AG08395 (cell line): Measurements from ENCODE around the gene C2orf68.
A peak's percentile ranks its signal among the peaks of the same experiment; 100 is the strongest.
"Not testable (repeated sequence)": the region's sequence is repeated elsewhere in the genome, so short reads cannot be mapped to it uniquely, and the experiment has no call there.

ENCODE experiments used
- DNase-seq: peaks from one replicate; pipeline ENCODE4 v3.0.0; 2012; ENCODE audit warnings: mixed read lengths, low spot score

Gene C2orf68

DNA sequence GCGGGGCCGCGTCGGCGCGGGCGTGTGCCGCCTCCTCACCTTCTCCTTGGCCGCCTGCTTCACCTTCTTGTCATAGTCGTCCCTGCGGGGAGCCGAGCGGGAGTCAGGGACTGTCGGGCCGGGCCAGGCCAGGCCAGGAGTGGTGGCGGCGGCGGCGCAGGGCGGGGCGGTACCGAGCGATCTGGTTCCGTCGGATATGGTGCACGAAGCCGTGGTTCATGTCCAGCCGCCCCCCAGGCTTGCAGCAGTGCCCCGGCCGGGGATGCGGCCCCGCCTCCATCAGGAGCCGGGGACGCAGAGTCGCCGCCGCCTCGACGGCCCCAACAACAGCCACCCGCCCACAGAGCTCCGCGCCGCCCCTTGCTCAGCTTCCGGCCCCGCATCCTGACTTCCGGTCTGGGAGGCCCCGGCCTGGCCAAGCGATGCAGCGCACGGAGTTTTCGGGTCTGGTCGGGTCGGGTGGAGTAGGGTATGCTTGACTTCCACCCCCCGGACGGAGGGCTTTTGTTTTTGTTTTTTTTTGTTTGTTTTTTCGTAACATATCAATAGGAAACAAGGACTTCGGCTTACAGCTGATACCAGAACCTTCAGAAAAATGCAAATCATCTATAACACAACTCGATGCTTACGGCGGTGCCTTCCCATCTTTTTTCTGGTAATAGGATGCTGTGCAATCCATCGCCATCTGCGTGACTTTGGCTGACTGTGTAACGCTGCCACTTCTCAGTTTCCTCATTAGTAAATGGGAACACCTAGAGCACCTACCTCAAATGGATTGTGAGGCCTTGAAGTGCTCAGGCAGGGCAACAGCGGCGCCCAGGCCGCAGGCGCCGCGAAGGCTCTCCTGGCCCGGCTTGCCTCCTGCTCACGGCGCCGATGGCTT lies at the start of gene C2orf68:
TSS of gene C2orf68 (minus strand) at position 362 of the 883 bp plus-strand sequence. CDS start at position 280, 82 bp downstream.
- peak; percentile 88 for DNase-seq

DNA sequence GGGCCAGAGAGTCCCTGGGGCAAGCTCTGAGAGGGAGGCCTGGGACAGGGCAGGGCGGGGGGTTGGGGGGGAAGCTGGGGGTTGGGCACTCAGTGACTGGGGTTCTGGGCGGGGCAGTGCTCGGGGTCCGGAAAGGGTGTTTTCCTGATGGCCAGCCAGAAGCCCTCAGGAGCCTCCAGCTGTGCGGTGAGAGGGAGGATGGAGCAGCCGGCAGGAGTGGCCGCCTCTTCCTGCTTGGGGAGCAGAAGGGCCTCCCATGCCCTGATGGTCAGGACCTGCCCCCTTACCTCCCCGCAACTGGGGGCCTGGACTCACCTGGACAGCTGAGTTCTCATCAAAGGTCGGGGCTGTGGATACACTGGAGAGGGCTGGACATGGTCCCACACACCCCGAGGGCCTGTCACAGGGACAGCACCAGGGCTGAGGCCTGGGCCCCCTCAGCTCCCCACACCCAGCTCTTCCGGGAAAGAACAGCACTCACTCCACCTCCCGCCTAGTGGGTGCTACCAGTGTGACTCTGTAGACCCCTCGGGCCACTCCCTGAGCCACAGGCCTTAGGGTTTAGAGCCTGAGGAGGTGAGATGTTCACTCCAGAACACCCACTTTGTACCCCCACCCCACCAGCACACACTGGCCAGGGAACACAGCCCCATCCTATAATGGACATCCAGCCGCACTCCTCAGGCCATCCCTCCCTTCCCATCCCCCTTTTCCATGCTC lies 49.4 kb upstream of the C2orf68 start:
- no peak for DNase-seq

DNA sequence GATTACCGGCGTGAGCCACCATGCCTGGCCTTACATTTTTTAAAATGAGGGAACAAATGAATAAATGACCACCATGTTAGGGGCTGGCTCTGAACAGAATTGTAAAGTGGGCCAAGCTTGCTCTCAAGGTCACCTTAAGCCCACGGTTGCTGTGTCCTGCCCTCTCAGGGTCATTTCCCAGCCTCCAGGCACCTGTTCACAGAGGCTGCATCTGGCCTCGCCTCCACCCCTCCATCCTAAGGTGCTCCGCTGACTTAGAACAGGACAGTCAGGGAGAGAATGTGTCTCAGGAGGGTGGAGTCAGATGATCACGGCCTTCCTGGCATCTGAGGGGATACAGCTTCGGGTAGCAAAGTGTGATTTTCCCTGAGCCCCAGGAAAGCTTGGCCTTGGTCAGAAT lies 48.9 kb upstream of the C2orf68 start:
- DNase-seq, result no peak

GRCh38 chr2:85660301-85660700 lies 48.4 kb upstream of the C2orf68 start:
- DNase-seq, result not testable (repeated sequence)

GRCh38 chr2:85659324-85659981 lies 47.6 kb upstream of the C2orf68 start:
- no peak for DNase-seq

- DNase-seq, result not testable (repeated sequence)
These were observed 45.5 kb upstream of the C2orf68 start for GRCh38 chr2:85657399-85657798.

- DNase-seq, result no peak
These were observed 44.6 kb upstream of the C2orf68 start for GRCh38 chr2:85656468-85656867.

GRCh38 chr2:85655961-85656417 lies 44.1 kb upstream of the C2orf68 start:
- peak; percentile 90 for DNase-seq

- no peak for DNase-seq
These were observed 42.1 kb upstream of the C2orf68 start for GRCh38 chr2:85653996-85654395.

- no peak for DNase-seq
These were observed 40.2 kb upstream of the C2orf68 start for GRCh38 chr2:85652056-85652455.

- no peak for DNase-seq
These were observed 39.2 kb upstream of the C2orf68 start for GRCh38 chr2:85651097-85651496.

DNA sequence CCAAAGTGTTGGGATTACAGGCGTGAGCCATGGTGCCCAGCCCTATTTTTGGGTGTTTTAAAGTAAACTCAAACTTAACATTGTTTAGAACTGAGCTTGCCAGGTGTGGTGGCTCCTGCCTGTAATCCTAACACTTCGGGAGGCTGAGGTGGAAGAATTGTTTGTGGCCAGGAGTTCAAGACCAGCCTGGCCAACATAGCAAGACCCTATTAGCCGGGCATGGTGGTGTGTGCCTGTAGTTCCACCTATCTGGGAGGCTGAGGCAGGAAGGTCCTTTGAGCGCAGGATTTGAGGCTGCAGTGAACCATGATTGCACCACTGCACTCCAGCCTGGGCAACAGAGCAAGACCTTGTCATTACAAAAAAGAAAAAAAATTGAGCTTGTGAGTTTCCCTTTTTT lies 38.6 kb upstream of the C2orf68 start:
- no peak for DNase-seq

- DNase-seq, result peak; percentile 66
These were observed 37.6 kb upstream of the C2orf68 start for GRCh38 chr2:85649201-85650190.

- peak; percentile 78 for DNase-seq
These were observed 36.8 kb upstream of the C2orf68 start for GRCh38 chr2:85648619-85649018.

DNA sequence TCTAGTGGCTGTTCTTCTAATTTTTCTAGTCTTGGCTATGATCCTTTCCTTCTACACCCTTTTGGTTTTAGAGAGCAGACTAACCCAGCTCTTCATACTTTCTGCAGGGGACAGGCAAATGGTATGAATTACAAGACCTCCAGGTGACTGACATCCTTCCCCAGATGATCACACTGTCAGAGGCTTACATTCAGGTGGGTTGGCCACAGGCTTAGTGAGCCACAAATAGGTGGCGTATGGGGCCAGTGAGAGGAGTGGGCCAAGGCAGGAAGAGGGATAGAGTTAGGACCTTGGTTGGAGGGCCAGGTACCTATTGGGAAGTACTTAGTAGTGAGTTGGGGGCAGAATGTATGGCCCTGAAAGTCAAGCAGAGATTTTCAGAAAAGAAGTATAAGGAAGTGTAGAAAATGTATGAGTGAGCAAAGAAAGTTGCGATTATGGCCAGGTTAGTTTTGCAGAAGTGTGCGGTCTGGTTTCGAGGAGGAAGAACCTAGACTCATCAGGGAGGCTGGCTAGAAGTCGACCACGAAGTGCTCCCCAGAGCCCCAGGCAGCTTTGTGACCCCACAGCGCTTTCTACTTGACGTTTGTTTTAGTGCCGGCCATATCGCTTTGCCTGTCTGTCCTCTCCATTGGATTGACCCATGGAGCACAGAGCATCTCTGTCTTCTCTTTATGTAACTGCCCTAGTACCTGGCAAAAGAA lies 36.1 kb upstream of the C2orf68 start:
- DNase-seq, result no peak

DNA sequence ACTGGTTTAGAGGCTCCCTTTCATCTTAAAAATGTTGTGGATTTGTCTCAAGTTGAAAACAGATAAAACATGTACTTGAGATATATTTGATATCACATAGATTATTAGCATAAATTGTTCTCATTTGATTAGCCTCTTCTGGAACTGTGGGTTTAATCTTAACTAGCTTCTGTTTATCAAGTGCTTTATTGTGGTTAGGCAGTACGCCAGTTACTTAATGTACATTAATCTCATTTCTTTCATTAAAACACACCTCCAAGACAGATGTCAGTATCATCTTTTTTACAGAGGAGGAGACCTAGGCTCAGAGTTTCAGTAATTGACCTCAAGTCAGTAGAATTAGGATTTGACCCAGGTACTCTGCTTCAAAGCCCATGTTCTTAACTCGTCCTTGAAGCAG lies 34.3 kb upstream of the C2orf68 start:
- no peak for DNase-seq

DNA sequence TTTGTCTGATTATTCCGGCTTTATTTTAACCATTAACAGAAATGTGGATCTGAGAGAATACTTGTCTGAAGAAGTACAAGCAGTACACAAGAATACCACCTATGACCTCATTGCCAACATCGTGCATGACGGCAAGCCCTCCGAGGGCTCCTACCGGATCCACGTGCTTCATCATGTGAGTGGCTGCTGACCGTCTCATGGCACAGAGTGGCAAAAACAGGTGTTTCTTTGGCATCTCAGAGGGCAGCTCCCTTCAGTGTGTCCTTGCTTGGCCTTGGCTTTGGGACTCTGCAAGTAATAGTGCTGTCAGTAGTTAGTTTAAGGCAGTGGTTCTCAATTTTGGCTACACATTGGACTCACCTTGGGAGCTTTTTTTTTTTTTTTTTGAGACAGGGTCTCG lies 33.0 kb upstream of the C2orf68 start:
- no peak for DNase-seq

DNA sequence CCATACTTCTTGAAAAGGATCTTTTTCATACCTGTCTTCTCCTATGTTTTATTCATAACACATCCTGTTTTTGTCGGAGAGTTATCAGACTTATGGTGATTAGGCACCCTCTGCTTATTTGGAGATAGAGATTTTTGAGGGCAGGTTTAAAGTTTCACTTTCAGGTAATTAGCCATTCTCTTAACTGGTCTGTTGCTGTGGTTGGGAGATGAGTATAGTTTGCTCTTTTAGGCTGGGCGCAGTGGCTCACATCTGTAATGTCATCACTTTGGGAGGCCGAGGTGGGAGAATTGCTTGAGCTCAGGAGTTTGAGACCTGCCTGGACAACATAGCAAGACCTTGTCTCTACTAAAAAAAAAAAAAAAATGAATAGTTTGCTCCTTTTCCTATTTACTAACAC lies 30.9 kb upstream of the C2orf68 start:
- DNase-seq, result no peak

DNA sequence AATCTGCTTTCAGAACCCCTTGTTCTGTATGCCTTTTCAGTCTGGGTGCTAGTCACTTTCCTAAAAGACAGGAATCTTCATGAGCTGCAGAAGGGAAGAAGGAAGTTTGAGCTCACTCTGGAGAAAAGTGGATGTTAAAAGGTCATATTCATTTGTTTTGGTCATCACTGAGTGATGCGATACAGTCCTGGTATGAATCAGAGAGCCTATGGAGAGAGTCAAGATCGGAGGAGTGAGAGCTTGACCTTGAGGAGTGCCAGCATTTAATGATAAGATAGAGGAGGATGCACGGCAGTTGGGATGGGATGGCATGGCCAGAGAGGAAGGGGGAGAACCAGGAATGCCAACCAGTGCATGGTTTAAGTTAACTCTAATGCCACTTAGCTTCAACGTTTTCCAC lies 23.8 kb upstream of the C2orf68 start:
- no peak for DNase-seq

- DNase-seq, result no peak
These were observed 23.1 kb upstream of the C2orf68 start for GRCh38 chr2:85635011-85635410.

- no peak for DNase-seq
These were observed 19.4 kb upstream of the C2orf68 start for GRCh38 chr2:85631316-85631715.
